WTC11 (cell line): ENCODE data around the gene BICC1. TPM values are rescaled to one million over a fixed set of nuclear protein-coding genes. Genes with fewer than 3 reads are reported as not detected.

Source experiments
- ATAC-seq: fragments of 200-7000 bp; cut with Tn5 transposase; 2 replicates; pipeline ENCODE4 v1.10.0; 2021; ENCODE audit warnings: mild to moderate bottlenecking, moderate library complexity
- CTCF ChIA-PET: fragments of 300-600 bp; sonication (Branson Sonifier 250); formaldehyde crosslinking; loops from one replicate; lab custom pipeline; 2021; ENCODE audit warnings: antibody characterized with exemption; lab: Charles Lee
- POLR2A ChIA-PET: fragments of 350-600 bp; sonication (Branson Sonifier 250); formaldehyde crosslinking; loops from one replicate; lab custom pipeline; 2021; ENCODE audit warnings: antibody characterized with exemption; lab: Charles Lee
- DNase-seq: peaks from one replicate; pipeline ENCODE4 v3.0.0; 2021; ENCODE audit warnings: low spot score
- H3K27ac Mint-ChIP-seq: 2 replicates; pipeline ENCODE4 v1.8.0; 2021; ENCODE audit warnings: mixed read lengths
- H3K27me3 Mint-ChIP-seq: 2 replicates; pipeline ENCODE4 v1.8.0; 2021; ENCODE audit warnings: low read depth, mild to moderate bottlenecking, moderate library complexity, mixed read lengths
- H3K36me3 Mint-ChIP-seq: 2 replicates; pipeline ENCODE4 v1.8.0; 2021; ENCODE audit warnings: mixed read lengths
- H3K4me1 Mint-ChIP-seq: 2 replicates; pipeline ENCODE4 v1.8.0; 2022; ENCODE audit warnings: mixed read lengths
- H3K4me3 Mint-ChIP-seq: 2 replicates; pipeline ENCODE4 v1.8.0; 2021; ENCODE audit warnings: mild to moderate bottlenecking, moderate library complexity, mixed read lengths
- H3K9me3 Mint-ChIP-seq: 2 replicates; pipeline ENCODE4 v1.8.0; 2021; ENCODE audit warnings: mixed read lengths
- CREB1 ChIP-seq: sonication (generic); formaldehyde crosslinking; IDR thresholded peaks from 2 replicates; pipeline ENCODE4 v1.8.0; 2023; ENCODE audit warnings: mild to moderate bottlenecking, missing genetic modification reagents
- CREM ChIP-seq: sonication (generic); formaldehyde crosslinking; IDR thresholded peaks from 2 replicates; pipeline ENCODE4 v1.8.1; 2022; ENCODE audit warnings: mild to moderate bottlenecking, missing genetic modification reagents, moderate library complexity
- ELF4 ChIP-seq: sonication (generic); formaldehyde crosslinking; IDR thresholded peaks from 2 replicates; pipeline ENCODE4 v1.8.1; 2022; ENCODE audit warnings: low read depth, mild to moderate bottlenecking, moderate library complexity, missing genetic modification reagents
- GABPB1 ChIP-seq: sonication (generic); formaldehyde crosslinking; IDR thresholded peaks from 2 replicates; pipeline ENCODE4 v1.8.1; 2023; ENCODE audit warnings: mild to moderate bottlenecking, missing genetic modification reagents
- KAT7 ChIP-seq: sonication (generic); formaldehyde crosslinking; IDR thresholded peaks from 2 replicates; pipeline ENCODE4 v1.8.1; 2023; ENCODE audit warnings: missing genetic modification reagents, mild to moderate bottlenecking, borderline replicate concordance
- MYBL2 ChIP-seq: sonication (generic); formaldehyde crosslinking; IDR thresholded peaks from 2 replicates; pipeline ENCODE4 v1.8.1; 2023; ENCODE audit warnings: mild to moderate bottlenecking, moderate library complexity, missing genetic modification reagents
- NFYB ChIP-seq: sonication (generic); formaldehyde crosslinking; conservative IDR thresholded peaks from 2 replicates; pipeline ENCODE4 v1.8.0; 2022; ENCODE audit warnings: low read depth, missing genetic modification reagents
- RELA ChIP-seq: sonication (generic); formaldehyde crosslinking; IDR thresholded peaks from 2 replicates; pipeline ENCODE4 v1.8.1; 2022; ENCODE audit warnings: missing genetic modification reagents, mild to moderate bottlenecking, borderline replicate concordance
- SP1 ChIP-seq: sonication (generic); formaldehyde crosslinking; conservative IDR thresholded peaks from 2 replicates; pipeline ENCODE4 v1.8.1; 2022; ENCODE audit warnings: missing genetic modification reagents
- TEAD4 ChIP-seq: sonication (generic); formaldehyde crosslinking; IDR thresholded peaks from 2 replicates; pipeline ENCODE4 v1.8.0; 2022; ENCODE audit warnings: mild to moderate bottlenecking, missing genetic modification reagents
- TP53 ChIP-seq: sonication (generic); formaldehyde crosslinking; IDR thresholded peaks from 2 replicates; pipeline ENCODE4 v1.8.1; 2023; ENCODE audit warnings: mild to moderate bottlenecking, missing genetic modification reagents
- ZBTB21 ChIP-seq: sonication (generic); formaldehyde crosslinking; IDR thresholded peaks from 2 replicates; pipeline ENCODE4 v1.8.1; 2023; ENCODE audit warnings: mild to moderate bottlenecking, missing genetic modification reagents, borderline replicate concordance
- ZNF138 ChIP-seq: sonication (generic); formaldehyde crosslinking; conservative IDR thresholded peaks from 2 replicates; pipeline ENCODE4 v1.8.1; 2022; ENCODE audit warnings: mild to moderate bottlenecking, moderate library complexity, missing genetic modification reagents
- ZNF396 ChIP-seq: fragments of 250-450 bp; sonication (Bioruptor Pico); IDR thresholded peaks from 2 replicates; pipeline ENCODE4 v1.8.0; 2021; ENCODE audit warnings: mild to moderate bottlenecking, moderate library complexity, borderline replicate concordance
- total RNA-seq: library from RNA; stranded (reverse); gene quantifications from 3 replicates; pipeline ENCODE4 v1.2.3, GENCODE V29; 2021
- TF ChIP-seq, protein P1 (sequence below): sonication (generic); formaldehyde crosslinking; IDR thresholded peaks from 2 replicates; pipeline ENCODE4 v1.8.0; 2022; ENCODE audit warnings: mild to moderate bottlenecking, missing genetic modification reagents
- TF ChIP-seq, protein P2 (sequence below): sonication (generic); formaldehyde crosslinking; IDR thresholded peaks from 2 replicates; pipeline ENCODE4 v1.8.0; 2023; ENCODE audit warnings: missing genetic modification reagents, mild to moderate bottlenecking, borderline replicate concordance
- TF ChIP-seq, protein P3 (sequence below): fragments of 250-450 bp; sonication (Bioruptor Pico); IDR thresholded peaks from 2 replicates; pipeline ENCODE4 v1.9.0; 2021; ENCODE audit warnings: moderate library complexity, mild to moderate bottlenecking, inconsistent platforms, borderline replicate concordance
- TF ChIP-seq, protein P4 (sequence below): fragments of 250-450 bp; sonication (Bioruptor Pico); IDR thresholded peaks from 2 replicates; pipeline ENCODE4 v2.1.2; 2022; ENCODE audit warnings: mild to moderate bottlenecking, moderate library complexity
- TF ChIP-seq, protein P5 (sequence below): sonication (generic); formaldehyde crosslinking; conservative IDR thresholded peaks from 2 replicates; pipeline ENCODE4 v1.8.1; 2022; ENCODE audit warnings: mild to moderate bottlenecking, missing genetic modification reagents
- TF ChIP-seq, protein P6 (sequence below): sonication (generic); formaldehyde crosslinking; IDR thresholded peaks from 2 replicates; pipeline ENCODE4 v1.8.1; 2023; ENCODE audit warnings: mild to moderate bottlenecking, missing genetic modification reagents, borderline replicate concordance
- TF ChIP-seq, protein P7 (sequence below): sonication (generic); formaldehyde crosslinking; IDR thresholded peaks from 2 replicates; pipeline ENCODE4 v1.8.0; 2022; ENCODE audit warnings: missing genetic modification reagents

BICC1 gene
- total RNA-seq, 1 experiment from 2014 or later = 0.61 TPM

DNA sequence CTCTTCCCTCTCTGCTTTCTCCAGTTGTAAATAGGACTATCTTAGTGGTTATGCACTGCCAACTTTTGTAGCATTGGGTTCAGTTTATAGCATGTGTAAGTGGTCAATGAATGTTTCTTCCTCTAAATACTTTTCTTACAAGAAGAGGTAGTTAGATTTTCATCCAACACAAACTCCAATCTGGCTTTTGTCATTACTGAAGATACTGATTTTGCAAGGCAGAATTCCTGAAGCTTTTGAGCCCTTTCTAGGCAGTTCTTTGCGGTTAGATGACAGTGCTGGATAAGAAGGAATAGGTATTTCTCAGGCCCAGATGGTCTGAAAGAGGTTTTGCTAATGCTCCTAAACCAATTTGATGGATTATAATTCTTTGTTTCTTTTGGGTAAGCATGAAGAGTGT, 60.5 kb downstream of the BICC1 start:
- POLR2A ChIA-PET = no interaction called here
- H3K27me3 Mint-ChIP-seq = no peaks in the 10 kb centered on the region
- no peak for ATAC-seq
- no peak for TF ChIP-seq GABPB1 (CRISPR knock-in tag)
- TF ChIP-seq CREM (CRISPR knock-in tag) = no peak
- TF ChIP-seq TEAD4 (CRISPR knock-in tag) = no peak
- no peak for TF ChIP-seq MYBL2 (CRISPR knock-in tag)
- no peak for TF ChIP-seq ZNF396 (CRISPR knock-in tag)
- TF ChIP-seq, protein P1, sequence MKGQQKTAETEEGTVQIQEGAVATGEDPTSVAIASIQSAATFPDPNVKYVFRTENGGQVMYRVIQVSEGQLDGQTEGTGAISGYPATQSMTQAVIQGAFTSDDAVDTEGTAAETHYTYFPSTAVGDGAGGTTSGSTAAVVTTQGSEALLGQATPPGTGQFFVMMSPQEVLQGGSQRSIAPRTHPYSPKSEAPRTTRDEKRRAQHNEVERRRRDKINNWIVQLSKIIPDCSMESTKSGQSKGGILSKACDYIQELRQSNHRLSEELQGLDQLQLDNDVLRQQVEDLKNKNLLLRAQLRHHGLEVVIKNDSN (CRISPR knock-in tag) = no peak
- TF ChIP-seq ELF4 (CRISPR knock-in tag) = no peak
- TF ChIP-seq KAT7 (CRISPR knock-in tag) = no peak
- TF ChIP-seq RELA (CRISPR knock-in tag) = no peak
- TF ChIP-seq, protein P2, sequence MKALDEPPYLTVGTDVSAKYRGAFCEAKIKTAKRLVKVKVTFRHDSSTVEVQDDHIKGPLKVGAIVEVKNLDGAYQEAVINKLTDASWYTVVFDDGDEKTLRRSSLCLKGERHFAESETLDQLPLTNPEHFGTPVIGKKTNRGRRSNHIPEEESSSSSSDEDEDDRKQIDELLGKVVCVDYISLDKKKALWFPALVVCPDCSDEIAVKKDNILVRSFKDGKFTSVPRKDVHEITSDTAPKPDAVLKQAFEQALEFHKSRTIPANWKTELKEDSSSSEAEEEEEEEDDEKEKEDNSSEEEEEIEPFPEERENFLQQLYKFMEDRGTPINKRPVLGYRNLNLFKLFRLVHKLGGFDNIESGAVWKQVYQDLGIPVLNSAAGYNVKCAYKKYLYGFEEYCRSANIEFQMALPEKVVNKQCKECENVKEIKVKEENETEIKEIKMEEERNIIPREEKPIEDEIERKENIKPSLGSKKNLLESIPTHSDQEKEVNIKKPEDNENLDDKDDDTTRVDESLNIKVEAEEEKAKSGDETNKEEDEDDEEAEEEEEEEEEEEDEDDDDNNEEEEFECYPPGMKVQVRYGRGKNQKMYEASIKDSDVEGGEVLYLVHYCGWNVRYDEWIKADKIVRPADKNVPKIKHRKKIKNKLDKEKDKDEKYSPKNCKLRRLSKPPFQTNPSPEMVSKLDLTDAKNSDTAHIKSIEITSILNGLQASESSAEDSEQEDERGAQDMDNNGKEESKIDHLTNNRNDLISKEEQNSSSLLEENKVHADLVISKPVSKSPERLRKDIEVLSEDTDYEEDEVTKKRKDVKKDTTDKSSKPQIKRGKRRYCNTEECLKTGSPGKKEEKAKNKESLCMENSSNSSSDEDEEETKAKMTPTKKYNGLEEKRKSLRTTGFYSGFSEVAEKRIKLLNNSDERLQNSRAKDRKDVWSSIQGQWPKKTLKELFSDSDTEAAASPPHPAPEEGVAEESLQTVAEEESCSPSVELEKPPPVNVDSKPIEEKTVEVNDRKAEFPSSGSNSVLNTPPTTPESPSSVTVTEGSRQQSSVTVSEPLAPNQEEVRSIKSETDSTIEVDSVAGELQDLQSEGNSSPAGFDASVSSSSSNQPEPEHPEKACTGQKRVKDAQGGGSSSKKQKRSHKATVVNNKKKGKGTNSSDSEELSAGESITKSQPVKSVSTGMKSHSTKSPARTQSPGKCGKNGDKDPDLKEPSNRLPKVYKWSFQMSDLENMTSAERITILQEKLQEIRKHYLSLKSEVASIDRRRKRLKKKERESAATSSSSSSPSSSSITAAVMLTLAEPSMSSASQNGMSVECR (CRISPR knock-in tag) = no peak
- no peak for TF ChIP-seq NFYB (CRISPR knock-in tag)
- TF ChIP-seq ZNF138 (CRISPR knock-in tag) = no peak
- TF ChIP-seq, protein P3, sequence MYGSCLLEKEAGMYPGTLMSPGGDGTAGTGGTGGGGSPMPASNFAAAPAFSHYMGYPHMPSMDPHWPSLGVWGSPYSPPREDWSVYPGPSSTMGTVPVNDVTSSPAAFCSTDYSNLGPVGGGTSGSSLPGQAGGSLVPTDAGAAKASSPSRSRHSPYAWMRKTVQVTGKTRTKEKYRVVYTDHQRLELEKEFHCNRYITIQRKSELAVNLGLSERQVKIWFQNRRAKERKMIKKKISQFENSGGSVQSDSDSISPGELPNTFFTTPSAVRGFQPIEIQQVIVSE (CRISPR knock-in tag) = no peak
- no peak for TF ChIP-seq CREB1 (CRISPR knock-in tag)
- TF ChIP-seq TP53 = no peak
- TF ChIP-seq, protein P4, sequence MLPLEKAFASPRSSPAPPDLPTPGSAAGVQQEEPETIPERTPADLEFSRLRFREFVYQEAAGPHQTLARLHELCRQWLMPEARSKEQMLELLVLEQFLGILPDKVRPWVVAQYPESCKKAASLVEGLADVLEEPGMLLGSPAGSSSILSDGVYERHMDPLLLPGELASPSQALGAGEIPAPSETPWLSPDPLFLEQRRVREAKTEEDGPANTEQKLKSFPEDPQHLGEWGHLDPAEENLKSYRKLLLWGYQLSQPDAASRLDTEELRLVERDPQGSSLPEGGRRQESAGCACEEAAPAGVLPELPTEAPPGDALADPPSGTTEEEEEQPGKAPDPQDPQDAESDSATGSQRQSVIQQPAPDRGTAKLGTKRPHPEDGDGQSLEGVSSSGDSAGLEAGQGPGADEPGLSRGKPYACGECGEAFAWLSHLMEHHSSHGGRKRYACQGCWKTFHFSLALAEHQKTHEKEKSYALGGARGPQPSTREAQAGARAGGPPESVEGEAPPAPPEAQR = no peak
- TF ChIP-seq SP1 (CRISPR knock-in tag) = no peak
- TF ChIP-seq, all 79 proteins: peak for 0
- H3K36me3 Mint-ChIP-seq = no peaks in the 10 kb centered on the region
- no peaks in the 10 kb centered on the region; the same call in 1 of the 2 replicates for H3K4me1 Mint-ChIP-seq
- H3K9me3 Mint-ChIP-seq = peaks cover 26% of the 10 kb centered on the region
- H3K27ac Mint-ChIP-seq = no peak overlapping the region
- CTCF ChIA-PET = no interaction called here
- DNase-seq = no peak
- no peak overlapping the region for H3K4me3 Mint-ChIP-seq

DNA sequence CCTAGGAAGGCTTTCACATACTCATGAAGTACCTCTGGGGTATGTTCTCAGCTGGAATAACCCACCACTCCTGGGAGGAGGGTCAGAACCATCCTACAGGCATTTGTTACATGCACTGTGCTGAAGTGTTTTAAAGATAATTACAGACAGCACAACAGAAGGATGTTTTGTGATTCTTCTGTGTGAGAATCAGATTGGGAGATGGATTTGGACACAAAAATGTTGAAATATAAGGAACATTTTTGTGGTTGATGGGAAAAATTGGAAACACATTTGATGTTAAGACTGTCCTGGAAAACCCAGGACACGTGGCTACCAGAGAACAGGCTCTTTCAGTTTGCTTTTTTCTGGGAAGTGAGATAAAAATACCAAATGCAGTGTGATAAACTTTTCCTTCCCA, 61.4 kb downstream of the BICC1 start:
- ChIA-PET CTCF (interaction anchor here (1.0 kb wide), 1 partner anchor 43 kb away, joined by 3 read pairs; no protein-coding TSS in a partner anchor), POLR2A (no interaction called here)
- H3K9me3 Mint-ChIP-seq = peaks cover 26% of the 10 kb centered on the region
- ATAC-seq = no peak
- no peaks in the 10 kb centered on the region for H3K27me3 Mint-ChIP-seq
- H3K4me3 Mint-ChIP-seq = no peak overlapping the region
- H3K4me1 Mint-ChIP-seq = peaks cover 9% of the 10 kb centered on the region
- no peak for DNase-seq
- no peaks in the 10 kb centered on the region for H3K36me3 Mint-ChIP-seq
- no peak overlapping the region for H3K27ac Mint-ChIP-seq
- TF ChIP-seq ZBTB21 (CRISPR knock-in tag) (no peak), TEAD4 (CRISPR knock-in tag) (no peak), CREB1 (CRISPR knock-in tag) (no peak)
- TF ChIP-seq, protein P5, sequence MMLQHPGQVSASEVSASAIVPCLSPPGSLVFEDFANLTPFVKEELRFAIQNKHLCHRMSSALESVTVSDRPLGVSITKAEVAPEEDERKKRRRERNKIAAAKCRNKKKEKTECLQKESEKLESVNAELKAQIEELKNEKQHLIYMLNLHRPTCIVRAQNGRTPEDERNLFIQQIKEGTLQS (CRISPR knock-in tag) = no peak
- TF ChIP-seq, protein P6, sequence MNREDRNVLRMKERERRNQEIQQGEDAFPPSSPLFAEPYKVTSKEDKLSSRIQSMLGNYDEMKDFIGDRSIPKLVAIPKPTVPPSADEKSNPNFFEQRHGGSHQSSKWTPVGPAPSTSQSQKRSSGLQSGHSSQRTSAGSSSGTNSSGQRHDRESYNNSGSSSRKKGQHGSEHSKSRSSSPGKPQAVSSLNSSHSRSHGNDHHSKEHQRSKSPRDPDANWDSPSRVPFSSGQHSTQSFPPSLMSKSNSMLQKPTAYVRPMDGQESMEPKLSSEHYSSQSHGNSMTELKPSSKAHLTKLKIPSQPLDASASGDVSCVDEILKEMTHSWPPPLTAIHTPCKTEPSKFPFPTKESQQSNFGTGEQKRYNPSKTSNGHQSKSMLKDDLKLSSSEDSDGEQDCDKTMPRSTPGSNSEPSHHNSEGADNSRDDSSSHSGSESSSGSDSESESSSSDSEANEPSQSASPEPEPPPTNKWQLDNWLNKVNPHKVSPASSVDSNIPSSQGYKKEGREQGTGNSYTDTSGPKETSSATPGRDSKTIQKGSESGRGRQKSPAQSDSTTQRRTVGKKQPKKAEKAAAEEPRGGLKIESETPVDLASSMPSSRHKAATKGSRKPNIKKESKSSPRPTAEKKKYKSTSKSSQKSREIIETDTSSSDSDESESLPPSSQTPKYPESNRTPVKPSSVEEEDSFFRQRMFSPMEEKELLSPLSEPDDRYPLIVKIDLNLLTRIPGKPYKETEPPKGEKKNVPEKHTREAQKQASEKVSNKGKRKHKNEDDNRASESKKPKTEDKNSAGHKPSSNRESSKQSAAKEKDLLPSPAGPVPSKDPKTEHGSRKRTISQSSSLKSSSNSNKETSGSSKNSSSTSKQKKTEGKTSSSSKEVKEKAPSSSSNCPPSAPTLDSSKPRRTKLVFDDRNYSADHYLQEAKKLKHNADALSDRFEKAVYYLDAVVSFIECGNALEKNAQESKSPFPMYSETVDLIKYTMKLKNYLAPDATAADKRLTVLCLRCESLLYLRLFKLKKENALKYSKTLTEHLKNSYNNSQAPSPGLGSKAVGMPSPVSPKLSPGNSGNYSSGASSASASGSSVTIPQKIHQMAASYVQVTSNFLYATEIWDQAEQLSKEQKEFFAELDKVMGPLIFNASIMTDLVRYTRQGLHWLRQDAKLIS = no peak
- TF ChIP-seq, protein P7, sequence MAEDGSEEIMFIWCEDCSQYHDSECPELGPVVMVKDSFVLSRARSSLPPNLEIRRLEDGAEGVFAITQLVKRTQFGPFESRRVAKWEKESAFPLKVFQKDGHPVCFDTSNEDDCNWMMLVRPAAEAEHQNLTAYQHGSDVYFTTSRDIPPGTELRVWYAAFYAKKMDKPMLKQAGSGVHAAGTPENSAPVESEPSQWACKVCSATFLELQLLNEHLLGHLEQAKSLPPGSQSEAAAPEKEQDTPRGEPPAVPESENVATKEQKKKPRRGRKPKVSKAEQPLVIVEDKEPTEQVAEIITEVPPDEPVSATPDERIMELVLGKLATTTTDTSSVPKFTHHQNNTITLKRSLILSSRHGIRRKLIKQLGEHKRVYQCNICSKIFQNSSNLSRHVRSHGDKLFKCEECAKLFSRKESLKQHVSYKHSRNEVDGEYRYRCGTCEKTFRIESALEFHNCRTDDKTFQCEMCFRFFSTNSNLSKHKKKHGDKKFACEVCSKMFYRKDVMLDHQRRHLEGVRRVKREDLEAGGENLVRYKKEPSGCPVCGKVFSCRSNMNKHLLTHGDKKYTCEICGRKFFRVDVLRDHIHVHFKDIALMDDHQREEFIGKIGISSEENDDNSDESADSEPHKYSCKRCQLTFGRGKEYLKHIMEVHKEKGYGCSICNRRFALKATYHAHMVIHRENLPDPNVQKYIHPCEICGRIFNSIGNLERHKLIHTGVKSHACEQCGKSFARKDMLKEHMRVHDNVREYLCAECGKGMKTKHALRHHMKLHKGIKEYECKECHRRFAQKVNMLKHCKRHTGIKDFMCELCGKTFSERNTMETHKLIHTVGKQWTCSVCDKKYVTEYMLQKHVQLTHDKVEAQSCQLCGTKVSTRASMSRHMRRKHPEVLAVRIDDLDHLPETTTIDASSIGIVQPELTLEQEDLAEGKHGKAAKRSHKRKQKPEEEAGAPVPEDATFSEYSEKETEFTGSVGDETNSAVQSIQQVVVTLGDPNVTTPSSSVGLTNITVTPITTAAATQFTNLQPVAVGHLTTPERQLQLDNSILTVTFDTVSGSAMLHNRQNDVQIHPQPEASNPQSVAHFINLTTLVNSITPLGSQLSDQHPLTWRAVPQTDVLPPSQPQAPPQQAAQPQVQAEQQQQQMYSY = no peak
